K562 (cell line): ENCODE data around the gene MALAT1. TPM values are rescaled to one million over a fixed set of nuclear protein-coding genes. Genes with fewer than 3 reads are reported as not detected.

Experiments used
- ATAC-seq: fragments of 200-7000 bp; cut with Tn5 transposase; 3 replicates; pipeline ENCODE4 v1.9.1; 2020; ENCODE audit warnings: moderate library complexity
- BruUV-seq: library from RNA; stranded (reverse); fragments of 400-500 nt; replicated peaks from 2 replicates; lab custom pipeline; 2021; lab: Mats Ljungman, UMichigan
- CTCF ChIA-PET: fragments of 300-600 bp; formaldehyde crosslinking; extraction: SDS; loops from one replicate; lab custom pipeline; 2021; ENCODE audit warnings: low intra/inter-chr PET ratio; lab: Yijun Ruan, JAX
- POLR2A ChIA-PET: fragments of 300-600, 350-650 bp; sonication (Branson Sonifier 250); formaldehyde crosslinking; extraction: SDS; loops from one replicate; lab custom pipeline; 2021; ENCODE audit warnings: antibody characterized with exemption, inconsistent platforms; lab: Yijun Ruan, JAX
- DNase-seq, 4 experiments: peaks; one replicate each; pipeline versions ENCODE4 v3.0.0 to v3.0.0-alpha.2; 2011 to 2018; ENCODE audit warnings: low spot score in 3 of 4, mixed read lengths in 3 of 4; ENCODE audit errors: extremely low read depth in 1 of 4
- FAIRE-seq: peaks from 2 replicates; lab custom pipeline; 2011; peaks lifted over from hg19 to GRCh38; lab: Jason Lieb, UNC
- H2AFZ ChIP-seq: 2 replicates; pipeline ENCODE4 v1.6.0; 2011; ENCODE audit warnings: low read depth, low read length, control low read depth, inconsistent platforms
- H3K27ac ChIP-seq: fragments of 200-600 bp; 3 replicates; pipeline ENCODE4 v1.8.0; 2011; ENCODE audit warnings: low read depth, mild to moderate bottlenecking, control low read depth, inconsistent platforms, low read length, moderate library complexity, mixed read lengths; ENCODE audit errors: extremely low read depth
- H3K27me3 ChIP-seq, 2 experiments: fragments of 300-600 bp in 1 of 2; 2 replicates in 1 of 2; 3 replicates in 1 of 2; pipeline versions ENCODE4 v1.6.0 to v1.8.0; 2011; ENCODE audit warnings: inconsistent platforms in 2 of 2, low read length in 2 of 2, mild to moderate bottlenecking in 1 of 2, mixed read lengths in 1 of 2, moderate library complexity in 1 of 2; ENCODE audit not compliant: control insufficient read depth in 2 of 2, insufficient read depth in 2 of 2
- H3K36me3 ChIP-seq: fragments of 300-600 bp; 3 replicates; pipeline ENCODE4 v1.8.0; 2011; ENCODE audit warnings: mild to moderate bottlenecking, low read length, inconsistent platforms; ENCODE audit not compliant: control insufficient read depth, insufficient read depth
- H3K4me1 ChIP-seq, 2 experiments: fragments of 200-600 bp in 1 of 2; replicated peaks in 1 of 2; 2 replicates in 1 of 2; 3 replicates in 1 of 2; pipeline versions ENCODE4 v1.5.1 to v1.8.0; 2011; ENCODE audit warnings: inconsistent platforms in 2 of 2, low read length in 2 of 2, mild to moderate bottlenecking in 1 of 2, mixed read lengths in 1 of 2, moderate library complexity in 1 of 2; ENCODE audit not compliant: control insufficient read depth in 2 of 2, insufficient read depth in 2 of 2
- H3K4me2 ChIP-seq: 2 replicates; pipeline ENCODE4 v1.6.1; 2011; ENCODE audit warnings: low read length, control low read depth, inconsistent platforms, mixed read lengths; ENCODE audit not compliant: insufficient read depth
- H3K4me3 ChIP-seq: fragments of 200-600 bp; sonication (generic), shearing (Covaris generic); 2 replicates; pipeline ENCODE4 v1.5.1; 2016; ENCODE audit warnings: control low read depth, inconsistent platforms
- H3K79me2 ChIP-seq: fragments of 200-600 bp; 3 replicates; pipeline ENCODE4 v1.8.0; 2011; ENCODE audit warnings: low read length, inconsistent platforms; ENCODE audit not compliant: control insufficient read depth, insufficient read depth
- H3K9ac ChIP-seq, 2 experiments: 2 replicates each; pipeline versions ENCODE4 v1.6.0 to v1.6.1; 2011; ENCODE audit warnings: low read depth in 2 of 2, low read length in 2 of 2, control low read depth in 1 of 2, inconsistent platforms in 1 of 2, mild to moderate bottlenecking in 1 of 2, mixed read lengths in 1 of 2; ENCODE audit not compliant: insufficient read depth in 1 of 2
- H3K9me1 ChIP-seq: one replicate; pipeline ENCODE4 v1.6.0; 2011; ENCODE audit warnings: inconsistent platforms, mild to moderate bottlenecking, low read length, moderate library complexity; ENCODE audit not compliant: control insufficient read depth, insufficient read depth
- H3K9me3 ChIP-seq: replicated peaks from 2 replicates; pipeline ENCODE4 v1.5.1; 2011; ENCODE audit warnings: low read depth, low read length, inconsistent platforms; ENCODE audit not compliant: control insufficient read depth, insufficient read depth
- H4K20me1 ChIP-seq: replicated peaks from 2 replicates; pipeline ENCODE4 v1.6.1; 2011; ENCODE audit warnings: low read length, inconsistent platforms, mixed read lengths; ENCODE audit not compliant: control insufficient read depth, insufficient read depth
- BRCA1 ChIP-seq, 2 experiments: fragments of 450-650 bp in 1 of 2; sonication (generic) in 1 of 2; formaldehyde crosslinking in 1 of 2; IDR thresholded peaks; 2 replicates each; pipeline versions ENCODE4 v1.5.0 to v1.6.1; 2017 to 2020; ENCODE audit warnings: mild to moderate bottlenecking in 1 of 2, missing genetic modification reagents in 1 of 2
- CBX3 ChIP-seq, 2 experiments: IDR thresholded peaks; 1 replicate in 1 of 2; 2 replicates in 1 of 2; pipeline ENCODE4 v1.6.1; 2012; ENCODE audit warnings: inconsistent platforms in 2 of 2, low read length in 2 of 2, borderline replicate concordance in 1 of 2, control low read depth in 1 of 2
- CXXC5 ChIP-seq: fragments of 250-450 bp; sonication (Bioruptor Pico); IDR thresholded peaks from 2 replicates; pipeline ENCODE4 v1.8.0; 2022; ENCODE audit warnings: inconsistent platforms, mild to moderate bottlenecking, moderate library complexity
- GATA2 ChIP-seq: sonication (generic); formaldehyde crosslinking; IDR thresholded peaks from 2 replicates; pipeline ENCODE4 v1.4.0; 2020; ENCODE audit warnings: mild to moderate bottlenecking, missing genetic modification reagents
- MTA2 ChIP-seq: fragments of 450-650 bp; IDR thresholded peaks from 2 replicates; pipeline ENCODE4 v1.6.1; 2016; ENCODE audit warnings: low read depth
- NR1H2 ChIP-seq: sonication (generic); formaldehyde crosslinking; IDR thresholded peaks from 2 replicates; pipeline ENCODE4 v1.4.0; 2020; ENCODE audit warnings: mild to moderate bottlenecking, missing genetic modification reagents
- SRSF1 ChIP-seq: fragments of 200-400 bp; formaldehyde crosslinking; IDR thresholded peaks from 2 replicates; pipeline ENCODE4 v1.6.1; 2017; ENCODE audit warnings: mild to moderate bottlenecking, low read depth, low read length, moderate library complexity
- ZNF354B ChIP-seq: fragments of 250-450 bp; sonication (Bioruptor Pico); IDR thresholded peaks from 2 replicates; pipeline ENCODE4 v1.4.0; 2020
- WGBS: fragments of 100-300 bp; shearing (Covaris generic); methylation state at CpG from one replicate; pipeline ENCODE4 v1.1.6; 2016; ENCODE audit warnings: low coverage, mixed read lengths; ENCODE audit not compliant: insufficient coverage; ENCODE audit errors: missing lambda C conversion rate; 5-methylcytosine and 5-hydroxymethylcytosine counted together
- in situ Hi-C: fragments of 300-500 bp; cut with MboI; formaldehyde crosslinking; loops from 4 replicates; pipeline ENCODE4 v1.15.0; 2018; ENCODE audit warnings: inconsistent platforms, mixed read lengths
- intact Hi-C: fragments of 100-400 bp; cut with micrococcal nuclease; formaldehyde crosslinking; loops from 2 replicates; pipeline ENCODE4 v1.14.2; 2022
- polyA plus RNA-seq, 8 experiments: library from polyadenylated mRNA; depleted of rRNA in 4 of 8; stranded (reverse) in 5 of 8; unstranded in 3 of 8; fragments of >200 nt; fragmentation: Nextera tagmentation in 2 of 8; fragmentation: Illumina TruSeq in 1 of 8; extraction: Ambion mirVana in 2 of 8; extraction: Trizol in 1 of 8; gene quantifications; 2 replicates each; pipeline versions ENCODE4 v1.2.1 to v1.2.3, GENCODE V29; 2011 to 2014; ENCODE audit warnings: inconsistent platforms in 1 of 8, missing spikeins in 1 of 8
- total RNA-seq, 7 experiments: library from RNA; depleted of rRNA in 6 of 7; stranded (reverse); fragments of >200 nt in 6 of 7; fragmentation: Illumina TruSeq in 2 of 7; extraction: Trizol in 2 of 7; gene quantifications; 2 replicates each; pipeline versions ENCODE4 v1.2.1 to v1.2.3, GENCODE V29; 2011 to 2021; ENCODE audit warnings: low replicate concordance in 1 of 7
- TF ChIP-seq, protein P1 (sequence below): fragments of 250-450 bp; sonication (Bioruptor Pico); IDR thresholded peaks from 2 replicates; pipeline ENCODE4 v1.5.0; 2021
- TF ChIP-seq, protein P2 (sequence below): fragments of 150-350 bp; conservative IDR thresholded peaks from 2 replicates; pipeline ENCODE4 v1.6.1; 2014; ENCODE audit warnings: low read length
- TF ChIP-seq, protein P3 (sequence below): fragments of 250-450 bp; sonication (Bioruptor Pico); IDR thresholded peaks from 2 replicates; pipeline ENCODE4 v1.8.0; 2022; ENCODE audit warnings: moderate library complexity, mild to moderate bottlenecking, inconsistent platforms

The MALAT1 gene
- total and polyA plus RNA-seq, 9 of the 15 experiments (the other 6 are each of a cell fraction or from before 2014, with no cell fraction given): 363 to 8,715 (median 2,351) TPM

DNA sequence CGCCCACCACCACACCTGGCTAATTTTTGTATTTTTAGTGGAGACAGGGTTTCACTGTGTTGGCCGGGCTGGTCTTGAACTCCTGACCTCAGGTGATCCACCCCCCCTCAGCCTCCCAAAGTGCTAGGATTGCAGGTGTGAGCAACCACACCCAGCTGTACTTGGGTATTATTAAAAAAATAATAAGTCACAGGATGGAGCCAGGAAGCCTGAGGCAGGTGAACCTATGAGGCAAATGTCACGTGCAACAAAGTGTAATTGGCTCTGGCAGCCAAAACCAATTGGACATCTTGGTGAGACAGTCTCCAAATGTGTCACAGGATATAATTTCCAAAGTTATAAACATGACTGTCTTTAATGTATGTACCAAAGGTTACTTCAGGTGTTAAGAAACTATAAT, 24.0 kb upstream of the MALAT1 start:
- FAIRE-seq: no peak

More for the DNA sequence above, 24.0 kb upstream of the MALAT1 start:
- peaks cover 95% of the 10 kb centered on the region for H3K79me2 ChIP-seq
- TF ChIP-seq, protein P1, sequence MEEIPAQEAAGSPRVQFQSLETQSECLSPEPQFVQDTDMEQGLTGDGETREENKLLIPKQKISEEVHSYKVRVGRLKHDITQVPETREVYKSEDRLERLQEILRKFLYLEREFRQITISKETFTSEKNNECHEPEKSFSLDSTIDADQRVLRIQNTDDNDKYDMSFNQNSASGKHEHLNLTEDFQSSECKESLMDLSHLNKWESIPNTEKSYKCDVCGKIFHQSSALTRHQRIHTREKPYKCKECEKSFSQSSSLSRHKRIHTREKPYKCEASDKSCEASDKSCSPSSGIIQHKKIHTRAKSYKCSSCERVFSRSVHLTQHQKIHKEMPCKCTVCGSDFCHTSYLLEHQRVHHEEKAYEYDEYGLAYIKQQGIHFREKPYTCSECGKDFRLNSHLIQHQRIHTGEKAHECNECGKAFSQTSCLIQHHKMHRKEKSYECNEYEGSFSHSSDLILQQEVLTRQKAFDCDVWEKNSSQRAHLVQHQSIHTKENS: no peak
- TF ChIP-seq CBX3 (IDR thresholded peaks at IDR 0.05; ENCODE audit: borderline replicate concordance in 1 of 2, low read length in 2 of 2) (no peak), GATA2 (CRISPR knock-in tag) (no peak), SRSF1 (no peak), CXXC5 (no peak), MTA2 (no peak), NR1H2 (CRISPR knock-in tag) (no peak), ZNF354B (no peak), BRCA1 (IDR thresholded peaks at IDR 0.05) (no peak), BRCA1 (CRISPR knock-in tag; IDR thresholded peaks at IDR 0.05) (no peak)
- TF ChIP-seq, protein P2, sequence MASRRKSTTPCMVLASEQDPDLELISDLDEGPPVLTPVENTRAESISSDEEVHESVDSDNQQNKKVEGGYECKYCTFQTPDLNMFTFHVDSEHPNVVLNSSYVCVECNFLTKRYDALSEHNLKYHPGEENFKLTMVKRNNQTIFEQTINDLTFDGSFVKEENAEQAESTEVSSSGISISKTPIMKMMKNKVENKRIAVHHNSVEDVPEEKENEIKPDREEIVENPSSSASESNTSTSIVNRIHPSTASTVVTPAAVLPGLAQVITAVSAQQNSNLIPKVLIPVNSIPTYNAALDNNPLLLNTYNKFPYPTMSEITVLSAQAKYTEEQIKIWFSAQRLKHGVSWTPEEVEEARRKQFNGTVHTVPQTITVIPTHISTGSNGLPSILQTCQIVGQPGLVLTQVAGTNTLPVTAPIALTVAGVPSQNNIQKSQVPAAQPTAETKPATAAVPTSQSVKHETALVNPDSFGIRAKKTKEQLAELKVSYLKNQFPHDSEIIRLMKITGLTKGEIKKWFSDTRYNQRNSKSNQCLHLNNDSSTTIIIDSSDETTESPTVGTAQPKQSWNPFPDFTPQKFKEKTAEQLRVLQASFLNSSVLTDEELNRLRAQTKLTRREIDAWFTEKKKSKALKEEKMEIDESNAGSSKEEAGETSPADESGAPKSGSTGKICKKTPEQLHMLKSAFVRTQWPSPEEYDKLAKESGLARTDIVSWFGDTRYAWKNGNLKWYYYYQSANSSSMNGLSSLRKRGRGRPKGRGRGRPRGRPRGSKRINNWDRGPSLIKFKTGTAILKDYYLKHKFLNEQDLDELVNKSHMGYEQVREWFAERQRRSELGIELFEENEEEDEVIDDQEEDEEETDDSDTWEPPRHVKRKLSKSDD: no peak
- TF ChIP-seq, protein P3, sequence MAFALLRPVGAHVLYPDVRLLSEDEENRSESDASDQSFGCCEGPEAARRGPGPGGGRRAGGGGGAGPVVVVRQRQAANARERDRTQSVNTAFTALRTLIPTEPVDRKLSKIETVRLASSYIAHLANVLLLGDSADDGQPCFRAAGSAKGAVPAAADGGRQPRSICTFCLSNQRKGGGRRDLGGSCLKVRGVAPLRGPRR: no peak
- peaks cover 41 to 72% of the 10 kb centered on the region in 2 experiments for H3K4me1 ChIP-seq
- peak overlapping the region; percentile 42 for H3K27ac ChIP-seq
- BruUV-seq: no TSS peak
- no peak for ATAC-seq
- peak overlapping the region in 1 of 2 experiments; percentile 33; a peak in 2 of 4 replicates for H3K9ac ChIP-seq
- in situ Hi-C loops: loop anchor here (5.0 kb wide), 1 partner anchor 32 kb away; no protein-coding TSS in a partner anchor
- no peaks in the 10 kb centered on the region for H3K9me1 ChIP-seq
- H3K4me2 ChIP-seq: peak overlapping the region; percentile 43; the same call in 1 of the 2 replicates
- DNase-seq: no peak
- no peak overlapping the region for H2AFZ ChIP-seq
- H3K9me3 ChIP-seq: no peaks in the 10 kb centered on the region
- H4K20me1 ChIP-seq: no peaks in the 10 kb centered on the region; the same call in 1 of the 2 replicates
- no peaks in the 10 kb centered on the region for H3K27me3 ChIP-seq
- H3K36me3 ChIP-seq: peaks cover 9% of the 10 kb centered on the region; the same call in 1 of the 3 replicates
- H3K4me3 ChIP-seq: no peak overlapping the region
- intact Hi-C loops: loop anchor here (5.0 kb wide), 1 partner anchor 97 kb away; the partner anchor contains the start of genes FAM89B and ZNRD2
- CTCF ChIA-PET: no interaction called here
- WGBS: 82% methylated on average over 3 of the region's 3 CpGs
- POLR2A ChIA-PET: interaction anchor here (1.6 to 26.0 kb wide), 4 partner anchors 16 to 88 kb away, joined by 3 to 2118 read pairs (median 356); partner anchors contain the start of genes FRMD8, MALAT1 and NEAT1
